Adrenal gland (tissue), 12 donors: Measurements from ENCODE around the gene CLIP1. TPM values are rescaled to one million over a fixed set of nuclear protein-coding genes. Genes with fewer than 3 reads are reported as not detected.

Experiments used
- DNase-seq, 7 donors: peaks; one replicate each; pipeline ENCODE4 v3.0.0-alpha.2; 2019 to 2020
- H3K27ac ChIP-seq, 5 donors: fragments of 200-600 bp; sonication (generic) in 4 of 5; 1 replicate in 3 of 5; 2 replicates in 2 of 5; pipeline versions ENCODE4 v1.5.1 to v1.8.0; 2016 to 2020; ENCODE audit warnings: mild to moderate bottlenecking in 1 of 5
- H3K27me3 ChIP-seq: fragments of 200-600 bp; 2 replicates; pipeline ENCODE4 v1.8.0; 2021
- H3K36me3 ChIP-seq, 2 donors: fragments of 200-600 bp; replicated peaks in 1 of 2; 1 replicate in 1 of 2; 2 replicates in 1 of 2; pipeline versions ENCODE4 v1.5.1 to v1.8.0; 2018 to 2022
- H3K4me1 ChIP-seq, 2 donors: fragments of 200-600 bp; replicated peaks in 1 of 2; 1 replicate in 1 of 2; 2 replicates in 1 of 2; pipeline versions ENCODE4 v1.5.1 to v1.8.0; 2018 to 2021
- H3K4me3 ChIP-seq, 4 donors: fragments of 200-600 bp; sonication (generic) in 3 of 4; one replicate each; pipeline ENCODE4 v1.5.1; 2016 to 2018
- H3K9me3 ChIP-seq, 3 donors: fragments of 200-600 bp; sonication (generic) in 1 of 3; replicated peaks in 1 of 3; 1 replicate in 2 of 3; 2 replicates in 1 of 3; pipeline versions ENCODE4 v1.5.1 to v1.8.0; 2016 to 2021
- CTCF ChIP-seq, 6 experiments: fragments of 450-650 bp in 4 of 6; fragments of 200-600 bp in 2 of 6; sonication (generic) in 1 of 6; IDR thresholded peaks; 1 replicate in 5 of 6; 2 replicates in 1 of 6; pipeline versions ENCODE4 v1.5.1 to v1.8.0; 2016 to 2021; ENCODE audit warnings: antibody characterized with exemption in 6 of 6, mild to moderate bottlenecking in 2 of 6, moderate library complexity in 1 of 6
- POLR2A ChIP-seq, 2 donors: fragments of 450-650 bp; IDR thresholded peaks; one replicate each; pipeline ENCODE4 v1.6.1; 2017; ENCODE audit warnings: antibody characterized with exemption in 2 of 2, mild to moderate bottlenecking in 2 of 2, moderate library complexity in 1 of 2
- WGBS, 4 donors: extraction: QIAGEN DNeasy Blood & Tissue Kit in 2 of 4; methylation state at CpG; one replicate each; pipeline versions ENCODE4 v1.1.5 to v1.1.7; 2013 to 2017; 5-methylcytosine and 5-hydroxymethylcytosine counted together
- intact Hi-C, 2 donors: fragments of 100-400 bp; cut with DNase I; formaldehyde crosslinking; loops; one replicate each; pipeline versions ENCODE4 v1.14.1 to v1.15.0; 2022 to 2023
- polyA plus RNA-seq, 3 donors: library from polyadenylated mRNA; stranded (reverse); fragments of 200-250 nt in 2 of 3; fragments of 350-450 nt in 1 of 3; fragmentation: Illumina TruSeq in 1 of 3; extraction: RNeasy Lipid Tissue Mini Kit (QIAGEN cat#74804) in 1 of 3; gene quantifications; one replicate each; pipeline ENCODE4 v1.2.3, GENCODE V29; 2013 to 2014
- total RNA-seq, 9 donors: library from RNA; depleted of rRNA in 4 of 9; stranded (reverse); fragments of >200 nt in 4 of 9; fragments of 120-200 nt in 1 of 9; fragmentation: NEBNext Ultra II Directional in 1 of 9; extraction: Animal tissue kit (Norgen Biotek cat#: 25700) in 1 of 9; gene quantifications; one replicate each; pipeline versions ENCODE4 v1.1.0 to v1.2.4, GENCODE V29; 2013 to 2023
- donor health status: healthy with polysubstance abuse.
- donor health status: Bipolar disorder and iron deficiency.
- donor health status: DM: yes; HTN: yes; CAD: no.
- donor health status: DM: no; HTN: no; CAD: no.
- donor health status: DM: no; HTN: no; CAD: no.
- donor health status: DM: yes; HTN: yes; CAD: no.

Gene CLIP1
- total and polyA plus RNA-seq, 12 donors, result 22.8 to 134 (median 88.9) TPM

DNA sequence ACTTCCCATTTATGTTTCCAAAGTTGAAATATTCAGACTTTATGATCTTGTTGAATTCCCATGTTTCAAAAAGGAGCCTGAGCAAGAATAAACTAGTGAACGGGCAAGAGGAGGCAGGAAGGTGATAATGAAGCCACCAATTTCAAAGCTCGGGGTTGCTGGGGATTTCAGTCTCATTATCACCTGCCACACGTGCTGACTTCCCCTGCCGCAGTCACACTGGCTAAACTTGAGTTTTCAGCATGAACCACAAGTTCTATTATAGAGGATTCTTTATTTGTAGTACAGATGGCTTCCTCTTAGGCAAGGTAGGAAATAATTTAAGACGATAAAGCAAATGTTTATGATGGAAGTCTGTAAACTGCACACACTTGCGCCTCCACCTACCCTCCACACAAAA, 178.5 kb downstream of the CLIP1 start:
- no peak overlapping the region for H3K4me3 ChIP-seq
- H3K9me3 ChIP-seq, result no peaks in the 10 kb centered on the region
- no peaks in the 10 kb centered on the region for H3K27me3 ChIP-seq
- H3K36me3 ChIP-seq, result peaks cover 0 to 23% of the 10 kb centered on the region in 2 donors
- H3K4me1 ChIP-seq, result no peaks in the 10 kb centered on the region
- H3K27ac ChIP-seq, result no peak overlapping the region
- TF ChIP-seq POLR2A (IDR thresholded peaks at IDR 0.05) (no peak), CTCF (IDR thresholded peaks at IDR 0.05) (no peak)
- intact Hi-C loops, result no loop called here
- peak in 1 of 7 donors; percentile 11 for DNase-seq
- 83 to 88% (median 85%) methylated on average over 6 of the region's 6 CpGs for WGBS, 4 donors

DNA sequence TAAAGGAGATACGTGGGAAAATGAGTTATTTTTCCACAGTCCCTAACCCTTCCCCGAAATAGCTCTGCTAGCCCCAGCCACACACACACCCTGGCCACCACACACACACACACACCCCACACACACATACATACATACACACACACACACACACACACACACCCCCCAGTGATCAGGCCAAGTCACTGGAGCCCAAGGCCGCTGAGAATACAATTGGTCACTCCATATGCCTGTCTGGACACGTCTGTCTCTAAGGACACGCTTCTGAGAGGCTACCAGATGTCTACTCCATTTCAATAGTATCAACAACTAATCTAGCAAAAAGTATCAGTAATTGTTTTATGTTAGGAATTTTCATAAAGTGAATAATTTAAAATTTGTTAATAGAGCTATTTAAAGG, 183.6 kb downstream of the CLIP1 start:
- peaks cover 0 to 46% of the 10 kb centered on the region in 2 donors for H3K36me3 ChIP-seq
- peak in 1 of 7 donors; percentile 35 for DNase-seq
- H3K9me3 ChIP-seq, result no peaks in the 10 kb centered on the region
- H3K27me3 ChIP-seq, result no peaks in the 10 kb centered on the region
- H3K27ac ChIP-seq, result no peak overlapping the region
- intact Hi-C loops, result no loop called here
- 89 to 92% (median 90%) methylated on average over 5 of the region's 5 CpGs for WGBS, 4 donors
- no peak overlapping the region for H3K4me3 ChIP-seq
- no peaks in the 10 kb centered on the region for H3K4me1 ChIP-seq
- no peak for TF ChIP-seq CTCF (IDR thresholded peaks at IDR 0.05)
- no peak for TF ChIP-seq POLR2A (IDR thresholded peaks at IDR 0.05)

GRCh38 chr12:122235741-122236140, 186.7 kb downstream of the CLIP1 start:
- TF ChIP-seq POLR2A (IDR thresholded peaks at IDR 0.05) (no peak), CTCF (IDR thresholded peaks at IDR 0.05) (no peak)
- Histone ChIP-seq H3K27ac (peak overlapping the region in 1 of 5 donors; percentile 38), H3K4me1 (no peaks in the 10 kb centered on the region), H3K9me3 (no peaks in the 10 kb centered on the region), H3K27me3 (no peaks in the 10 kb centered on the region), H3K4me3 (no peak overlapping the region), H3K36me3 (peaks cover 0 to 58% of the 10 kb centered on the region in 2 donors)
- DNase-seq, result peak in 5 of 7 donors; percentile 23 to 56 (median 31)
- WGBS, 4 donors, result 50 to 64% (median 54%) methylated on average over 7 of the region's 7 CpGs
- intact Hi-C loops, result no loop called here

- no peak for TF ChIP-seq CTCF (IDR thresholded peaks at IDR 0.05)
- no peak for TF ChIP-seq POLR2A (IDR thresholded peaks at IDR 0.05)
- DNase-seq, result no peak
- intact Hi-C loops, result no loop called here
- Histone ChIP-seq H3K27ac (no peak overlapping the region), H3K4me3 (no peak overlapping the region), H3K4me1 (no peaks in the 10 kb centered on the region), H3K9me3 (no peaks in the 10 kb centered on the region), H3K27me3 (no peaks in the 10 kb centered on the region), H3K36me3 (peaks cover 0 to 53% of the 10 kb centered on the region in 2 donors)
- 93 to 96% (median 94%) methylated on average over 10 of the region's 10 CpGs for WGBS, 4 donors
These were observed 189.8 kb downstream of the CLIP1 start for GRCh38 chr12:122232691-122233090.
